ENCODE measurements around the gene CALR. TPM values are rescaled to one million over a fixed set of nuclear protein-coding genes. Genes with fewer than 3 reads are reported as not detected.
"Not testable (repeated sequence)": the region's sequence is repeated elsewhere in the genome, so short reads cannot be mapped to it uniquely, and the experiment has no call there.

CALR gene
- total RNA-seq (1,000 to 10,000 TPM in 1 of 2 donors, 100 to 1,000 TPM in 1; 479 to 1,551 TPM), polyA plus RNA-seq (1,000 to 10,000 TPM in 1 of 2 donors, 100 to 1,000 TPM in 1; 415 to 1,123 TPM)
- long read RNA-seq, donor 1, transcript CALR-203 (2 exons, 667 nt) = minor isoform, 11 of 1,377 reads
- long read RNA-seq, donor 1, transcript CALR-201 (9 exons, 1,903 nt) = major isoform, 202 of 1,377 reads
- long read RNA-seq, donor 1, partial matches to known transcripts = 1,147 of 1,377 reads
- long read RNA-seq, donor 1, other reads (novel, unspliced or antisense) = 13 of 1,377 reads
- long read RNA-seq, donor 2, transcript CALR-201 (9 exons, 1,903 nt) = major isoform, 72 of 832 reads
- long read RNA-seq, donor 2, partial matches to known transcripts = 752 of 832 reads
- long read RNA-seq, donor 2, other reads (novel, unspliced or antisense) = 0 of 832 reads
- long read RNA-seq, donor 3, transcript CALR-203 (2 exons, 667 nt) = minor isoform, 5 of 295 reads
- long read RNA-seq, donor 3, transcript CALR-201 (9 exons, 1,903 nt) = major isoform, 87 of 295 reads
- long read RNA-seq, donor 3, partial matches to known transcripts = 201 of 295 reads
- long read RNA-seq, donor 3, other reads (novel, unspliced or antisense) = 0 of 295 reads
- long read RNA-seq, donor 4, transcript CALR-201 (9 exons, 1,903 nt) = major isoform, 55 of 822 reads
- long read RNA-seq, donor 4, partial matches to known transcripts = 762 of 822 reads
- long read RNA-seq, donor 4, other reads (novel, unspliced or antisense) = 0 of 822 reads
- long read RNA-seq, donor 5, transcript CALR-203 (2 exons, 667 nt) = minor isoform, 9 of 648 reads
- long read RNA-seq, donor 5, transcript CALR-201 (9 exons, 1,903 nt) = major isoform, 202 of 648 reads
- long read RNA-seq, donor 5, partial matches to known transcripts = 423 of 648 reads
- long read RNA-seq, donor 5, other reads (novel, unspliced or antisense) = 12 of 648 reads

DNA sequence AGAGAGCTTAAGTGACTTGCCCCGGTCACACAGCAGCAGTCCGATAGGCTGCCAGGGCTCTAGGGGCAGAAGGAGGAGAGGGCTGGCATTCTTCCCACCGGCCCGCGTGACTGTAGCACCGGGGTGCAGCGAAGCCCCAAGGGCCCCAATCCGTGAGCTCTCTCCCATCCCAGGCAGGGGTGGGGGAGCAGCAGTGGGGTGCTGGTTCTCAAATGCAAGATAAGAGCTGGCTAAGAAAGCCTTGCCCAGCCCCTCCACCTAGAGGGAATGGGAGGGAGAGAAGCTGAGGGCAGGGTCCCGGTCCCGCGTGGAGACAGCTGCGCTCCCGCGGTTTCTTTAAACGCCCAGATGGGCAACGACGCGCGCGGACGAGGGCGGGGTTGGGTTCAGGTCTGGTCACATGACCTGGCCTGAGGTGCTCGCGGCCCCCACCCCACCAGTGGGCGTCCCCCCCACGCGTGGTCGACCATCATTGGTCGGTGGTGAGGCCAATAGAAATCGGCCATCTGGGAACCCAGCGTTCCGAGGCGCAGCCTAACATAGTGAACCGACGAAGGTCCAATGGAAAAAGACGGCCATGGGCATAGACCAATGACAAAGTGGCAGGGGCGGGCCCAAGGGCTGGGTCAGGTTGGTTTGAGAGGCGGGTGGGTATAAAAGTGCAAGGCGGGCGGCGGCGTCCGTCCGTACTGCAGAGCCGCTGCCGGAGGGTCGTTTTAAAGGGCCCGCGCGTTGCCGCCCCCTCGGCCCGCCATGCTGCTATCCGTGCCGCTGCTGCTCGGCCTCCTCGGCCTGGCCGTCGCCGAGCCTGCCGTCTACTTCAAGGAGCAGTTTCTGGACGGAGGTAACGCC, at the start of gene CALR:
Gene CALR (plus strand): TSS at position 683 of the 852 bp plus-strand sequence. CDS start 71 bp downstream, at position 754.
- ATAC-seq (ENCODE audit: insufficient read depth, low FRiP score) (peak; percentile 92), DNase-seq (peak; percentile 100)
- peak within 1 kb of the TSS; percentile 82 to 90 for H3K9ac ChIP-seq (ENCODE audit: insufficient read depth in 1 of 2, low read length in 2 of 2)
- peaks cover 10 to 36% (median 28%) of the 10 kb centered on the region in 4 donors for H3K36me3 ChIP-seq (ENCODE audit: control insufficient read depth in 4 of 4, insufficient read depth in 4 of 4, low read length in 4 of 4)
- H3K9me3 ChIP-seq (ENCODE audit: control insufficient read depth in 4 of 4, insufficient read depth in 3 of 4, low read length in 3 of 4) = no peaks in the 10 kb centered on the region
- H3K27ac ChIP-seq (ENCODE audit: low read depth in 1 of 2, low read length in 1 of 2) = peak within 1 kb of the TSS; percentile 86 to 90
- WGBS, 2 donors = 0% methylated on average over 53 to 63 of the region's 63 CpGs
- no peaks in the 10 kb centered on the region for H3K27me3 ChIP-seq (ENCODE audit: control insufficient read depth in 3 of 3, insufficient read depth in 3 of 3, low read length in 2 of 3)
- peaks cover 11 to 30% (median 15%) of the 10 kb centered on the region in 5 donors for H3K4me1 ChIP-seq (ENCODE audit: control insufficient read depth in 5 of 5, insufficient read depth in 5 of 5, low read length in 5 of 5)
- peak within 1 kb of the TSS; percentile 80 for H3K4me3 ChIP-seq
- TF ChIP-seq, protein P1, sequence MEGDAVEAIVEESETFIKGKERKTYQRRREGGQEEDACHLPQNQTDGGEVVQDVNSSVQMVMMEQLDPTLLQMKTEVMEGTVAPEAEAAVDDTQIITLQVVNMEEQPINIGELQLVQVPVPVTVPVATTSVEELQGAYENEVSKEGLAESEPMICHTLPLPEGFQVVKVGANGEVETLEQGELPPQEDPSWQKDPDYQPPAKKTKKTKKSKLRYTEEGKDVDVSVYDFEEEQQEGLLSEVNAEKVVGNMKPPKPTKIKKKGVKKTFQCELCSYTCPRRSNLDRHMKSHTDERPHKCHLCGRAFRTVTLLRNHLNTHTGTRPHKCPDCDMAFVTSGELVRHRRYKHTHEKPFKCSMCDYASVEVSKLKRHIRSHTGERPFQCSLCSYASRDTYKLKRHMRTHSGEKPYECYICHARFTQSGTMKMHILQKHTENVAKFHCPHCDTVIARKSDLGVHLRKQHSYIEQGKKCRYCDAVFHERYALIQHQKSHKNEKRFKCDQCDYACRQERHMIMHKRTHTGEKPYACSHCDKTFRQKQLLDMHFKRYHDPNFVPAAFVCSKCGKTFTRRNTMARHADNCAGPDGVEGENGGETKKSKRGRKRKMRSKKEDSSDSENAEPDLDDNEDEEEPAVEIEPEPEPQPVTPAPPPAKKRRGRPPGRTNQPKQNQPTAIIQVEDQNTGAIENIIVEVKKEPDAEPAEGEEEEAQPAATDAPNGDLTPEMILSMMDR (IDR thresholded peaks at IDR 0.05; ENCODE audit: control extremely low read depth, extremely low read depth) = no peak

DNA sequence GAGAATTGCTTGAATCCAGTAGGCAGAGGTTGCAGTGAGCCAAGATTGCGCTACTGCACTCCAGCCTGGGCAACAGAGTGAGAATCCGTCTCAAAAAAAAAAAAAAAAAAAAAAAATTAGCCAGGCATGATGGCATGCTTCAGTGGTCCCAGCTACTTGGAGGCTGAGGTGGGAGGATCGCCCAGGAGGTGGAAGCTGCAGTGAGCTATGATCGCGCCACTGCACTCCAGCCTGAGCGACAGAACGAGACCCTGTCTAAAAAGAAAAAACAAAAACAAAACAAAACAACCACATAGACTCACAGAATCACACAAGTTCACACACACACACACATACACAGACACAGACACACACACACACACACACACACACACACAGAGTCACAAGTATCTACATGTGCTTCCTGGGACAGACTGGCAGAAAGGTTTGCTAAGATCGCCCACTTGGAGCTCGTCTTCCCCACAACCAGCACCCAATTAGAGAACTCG, 48.1 kb upstream of the CALR start:
- Histone ChIP-seq H3K9ac (ENCODE audit: insufficient read depth in 1 of 2, low read length in 2 of 2) (peak overlapping the region in 1 of 2 donors; percentile 83), H3K4me1 (ENCODE audit: control insufficient read depth in 5 of 5, insufficient read depth in 5 of 5, low read length in 5 of 5) (peaks cover 0 to 12% (median 4%) of the 10 kb centered on the region in 5 donors), H3K27ac (ENCODE audit: low read depth in 1 of 2, low read length in 1 of 2) (peak overlapping the region; percentile 77 to 84)
- DNase-seq; H3K27me3 ChIP-seq (ENCODE audit: control insufficient read depth in 3 of 3, insufficient read depth in 3 of 3, low read length in 2 of 3); H3K9me3 ChIP-seq (ENCODE audit: control insufficient read depth in 4 of 4, insufficient read depth in 3 of 4, low read length in 3 of 4); ATAC-seq (ENCODE audit: insufficient read depth, low FRiP score); H3K36me3 ChIP-seq (ENCODE audit: control insufficient read depth in 4 of 4, insufficient read depth in 4 of 4, low read length in 4 of 4); H3K4me3 ChIP-seq: not testable (repeated sequence)
- WGBS, 2 donors = 34 to 36% methylated on average over 9 to 10 of the region's 10 CpGs

- ATAC-seq (ENCODE audit: insufficient read depth, low FRiP score) (peak; percentile 99), DNase-seq (peak; percentile 99)
- TF ChIP-seq, protein P1 (IDR thresholded peaks at IDR 0.05; ENCODE audit: control extremely low read depth, extremely low read depth) = no peak
- H3K27ac ChIP-seq (ENCODE audit: low read depth in 1 of 2, low read length in 1 of 2) = peak within 1 kb of the TSS; percentile 77 to 84
- peak within 1 kb of the TSS; percentile 71 for H3K4me3 ChIP-seq
- peak within 1 kb of the TSS; percentile 60 to 83 for H3K9ac ChIP-seq (ENCODE audit: insufficient read depth in 1 of 2, low read length in 2 of 2)
- peaks cover 0 to 6% (median 0%) of the 10 kb centered on the region in 3 donors for H3K27me3 ChIP-seq (ENCODE audit: control insufficient read depth in 3 of 3, insufficient read depth in 3 of 3, low read length in 2 of 3)
- peaks cover 0 to 12% (median 4%) of the 10 kb centered on the region in 5 donors for H3K4me1 ChIP-seq (ENCODE audit: control insufficient read depth in 5 of 5, insufficient read depth in 5 of 5, low read length in 5 of 5)
- 0 to 1% methylated on average over 49 of the region's 49 CpGs for WGBS, 2 donors
- H3K36me3 ChIP-seq (ENCODE audit: control insufficient read depth in 4 of 4, insufficient read depth in 4 of 4, low read length in 4 of 4) = peaks cover 0 to 7% (median 6%) of the 10 kb centered on the region in 4 donors
- H3K9me3 ChIP-seq (ENCODE audit: control insufficient read depth in 4 of 4, insufficient read depth in 3 of 4, low read length in 3 of 4) = no peaks in the 10 kb centered on the region
These were observed 47.4 kb upstream of the CALR start, which contains the start of gene GCDH for GRCh38 chr19:12890787-12891552. TSS of gene GCDH (plus strand) at chr19:12891160. CDS start at chr19:12891305, 145 bp downstream.

Data from lung (tissue), 16 donors.